CD4-positive, CD25-positive, alpha-beta regulatory T cell (primary cell): ENCODE data around the gene CNGB1. TPM values are rescaled to one million over a fixed set of nuclear protein-coding genes. Genes with fewer than 3 reads are reported as not detected.
A peak's percentile ranks its signal among the peaks of the same experiment; 100 is the strongest.

Experiments used
- ATAC-seq, 2 donors: fragments of 150-1000 bp; cut with Tn5 transposase; one replicate each; pipeline ENCODE4 v1.10.0; 2021; ENCODE audit warnings: low read depth in 2 of 2, moderate number of reproducible peaks in 2 of 2, moderate library complexity in 1 of 2
- DNase-seq, 3 donors: peaks; one replicate each; pipeline versions ENCODE4 v3.0.0 to v3.0.0-alpha.2; 2012 to 2022; ENCODE audit warnings: mixed read lengths in 1 of 3
- H3K27ac ChIP-seq: one replicate; pipeline ENCODE4 v1.7.0; 2013; ENCODE audit warnings: mild to moderate bottlenecking, low read length; ENCODE audit not compliant: insufficient read depth, poor library complexity, severe bottlenecking
- H3K27me3 ChIP-seq: one replicate; pipeline ENCODE4 v1.7.0; 2013; ENCODE audit warnings: low read length; ENCODE audit not compliant: control insufficient read depth, insufficient read depth
- H3K36me3 ChIP-seq: one replicate; pipeline ENCODE4 v1.7.0; 2013; ENCODE audit warnings: mild to moderate bottlenecking, low read length, moderate library complexity; ENCODE audit not compliant: control insufficient read depth, insufficient read depth
- H3K4me1 ChIP-seq: 2 replicates; pipeline ENCODE4 v1.7.0; 2013; ENCODE audit warnings: mild to moderate bottlenecking, low read length; ENCODE audit not compliant: insufficient read depth, control insufficient read depth, poor library complexity, severe bottlenecking
- H3K4me3 ChIP-seq: one replicate; pipeline ENCODE4 v1.7.0; 2013; ENCODE audit warnings: low read depth, mild to moderate bottlenecking, low read length, moderate library complexity
- H3K9me3 ChIP-seq, 2 experiments: 1 replicate in 1 of 2; 2 replicates in 1 of 2; pipeline ENCODE4 v1.7.0; 2013; ENCODE audit warnings: low read length in 2 of 2, mild to moderate bottlenecking in 1 of 2, moderate library complexity in 1 of 2; ENCODE audit not compliant: control insufficient read depth in 2 of 2
- H3K27ac Mint-ChIP-seq, 3 donors: one replicate each; pipeline ENCODE4 v1.8.0; 2020 to 2022; ENCODE audit warnings: mild to moderate bottlenecking in 3 of 3, mixed read lengths in 3 of 3, moderate library complexity in 2 of 3
- H3K27me3 Mint-ChIP-seq: one replicate; pipeline ENCODE4 v1.8.0; 2022; ENCODE audit warnings: mild to moderate bottlenecking, mixed read lengths
- H3K36me3 Mint-ChIP-seq: one replicate; pipeline ENCODE4 v1.8.0; 2020; ENCODE audit warnings: mixed read lengths
- H3K4me1 Mint-ChIP-seq, 4 donors: one replicate each; pipeline ENCODE4 v1.8.0; 2020 to 2022; ENCODE audit warnings: mixed read lengths in 4 of 4, mild to moderate bottlenecking in 1 of 4
- H3K4me3 Mint-ChIP-seq, 4 donors: one replicate each; pipeline ENCODE4 v1.8.0; 2020 to 2022; ENCODE audit warnings: mild to moderate bottlenecking in 4 of 4, mixed read lengths in 4 of 4, moderate library complexity in 3 of 4
- H3K9me3 Mint-ChIP-seq, 7 donors: one replicate each; pipeline ENCODE4 v1.8.0; 2020 to 2022; ENCODE audit warnings: mixed read lengths in 7 of 7, mild to moderate bottlenecking in 3 of 7, moderate library complexity in 2 of 7
- polyA plus RNA-seq, 4 donors: library from polyadenylated mRNA; unstranded; fragments of 300-500 nt; fragmentation: Illumina TruSeq; gene quantifications; one replicate each; pipeline ENCODE4 v1.2.3, GENCODE V29; 2021
- total RNA-seq: library from RNA; stranded (reverse); gene quantifications from one replicate; pipeline ENCODE4 v1.2.3, GENCODE V29; 2022

The CNGB1 gene
- total and polyA plus RNA-seq, 5 donors from 2014 or later = not detected

DNA sequence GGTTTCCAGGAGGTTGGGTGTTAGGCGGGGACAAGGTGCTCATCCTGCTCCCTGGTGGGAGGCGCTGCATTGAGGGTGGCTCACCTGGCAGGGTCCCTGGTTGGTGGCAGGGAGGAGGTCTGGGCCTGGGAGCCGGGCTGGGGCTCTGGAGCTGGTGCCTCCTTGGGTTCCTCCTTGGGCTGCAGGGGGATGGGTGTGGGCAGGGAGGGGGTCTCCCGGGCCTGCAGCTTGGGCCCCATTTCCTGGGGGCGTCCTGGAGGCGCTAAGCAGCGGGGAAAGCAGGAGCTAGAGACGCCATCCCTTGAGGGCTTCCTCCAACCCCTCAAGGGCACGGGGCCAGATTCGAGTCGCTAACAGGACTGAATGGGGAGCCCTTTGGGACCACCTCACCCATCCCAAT lies 11.1 kb downstream of the CNGB1 start:
- Mint-ChIP-seq H3K27me3 (peaks cover 10% of the 10 kb centered on the region), H3K36me3 (no peaks in the 10 kb centered on the region), H3K4me1 (no peaks in the 10 kb centered on the region), H3K9me3 (no peaks in the 10 kb centered on the region), H3K4me3 (no peak overlapping the region), H3K27ac (peak overlapping the region in 2 of 3 donors; percentile 10 to 18)
- no peak overlapping the region for H3K27ac ChIP-seq
- H3K9me3 ChIP-seq = no peaks in the 10 kb centered on the region
- no peaks in the 10 kb centered on the region for H3K4me1 ChIP-seq
- DNase-seq (no peak), ATAC-seq (no peak)
- no peaks in the 10 kb centered on the region for H3K36me3 ChIP-seq
- no peaks in the 10 kb centered on the region for H3K27me3 ChIP-seq
- H3K4me3 ChIP-seq = no peak overlapping the region

DNA sequence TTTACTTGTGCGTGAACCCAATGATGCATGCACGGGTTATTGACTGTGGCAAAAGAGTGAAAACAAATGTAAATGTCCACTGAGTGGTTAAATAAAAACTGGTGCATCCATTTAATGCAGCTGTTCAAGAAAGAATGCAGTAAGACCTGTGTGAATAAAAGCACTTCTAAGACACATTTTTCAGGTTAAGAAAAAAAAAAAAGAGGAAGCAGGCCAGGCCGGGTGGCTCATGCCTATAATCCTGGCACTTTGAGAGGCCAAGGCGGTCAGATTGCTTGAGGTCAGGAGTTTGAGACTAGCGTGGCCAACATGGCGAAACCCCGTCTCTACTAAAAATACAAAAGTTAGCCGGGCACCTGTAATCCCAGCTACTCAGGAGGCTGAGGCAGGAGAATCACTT lies 11.8 kb downstream of the CNGB1 start:
- H3K4me1 ChIP-seq = no peaks in the 10 kb centered on the region
- Mint-ChIP-seq H3K9me3 (no peaks in the 10 kb centered on the region), H3K36me3 (no peaks in the 10 kb centered on the region), H3K27me3 (peaks cover 10% of the 10 kb centered on the region), H3K4me3 (no peak overlapping the region), H3K4me1 (peaks cover 0 to 1% (median 0%) of the 10 kb centered on the region in 4 donors), H3K27ac (peak overlapping the region in 2 of 3 donors; percentile 10 to 18)
- no peaks in the 10 kb centered on the region for H3K9me3 ChIP-seq
- DNase-seq (no peak), ATAC-seq (no peak)
- H3K36me3 ChIP-seq = no peaks in the 10 kb centered on the region
- no peak overlapping the region for H3K4me3 ChIP-seq
- no peak overlapping the region for H3K27ac ChIP-seq
- H3K27me3 ChIP-seq = no peaks in the 10 kb centered on the region

DNA sequence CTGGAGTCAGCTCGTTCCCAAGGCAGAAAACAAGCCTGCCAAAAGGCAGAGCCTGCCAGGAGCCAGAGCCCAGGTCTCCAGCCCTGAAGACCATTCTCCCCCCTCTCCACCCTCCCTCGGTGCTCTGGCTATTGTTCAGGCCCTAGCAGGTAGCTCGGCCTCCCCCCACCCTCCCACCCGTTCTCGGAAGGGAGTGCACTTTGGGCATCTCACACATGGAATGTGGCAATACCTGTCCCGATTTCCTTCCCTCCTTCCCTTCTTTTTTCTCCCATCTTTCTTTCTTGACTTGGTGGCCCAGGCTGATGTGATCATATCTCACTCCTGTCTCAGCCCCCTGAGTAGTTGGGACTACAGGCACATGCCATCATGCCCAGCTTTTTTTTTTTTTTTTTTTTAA lies 12.4 kb downstream of the CNGB1 start:
- Mint-ChIP-seq H3K36me3 (no peaks in the 10 kb centered on the region), H3K4me1 (peaks cover 0 to 1% (median 0%) of the 10 kb centered on the region in 4 donors), H3K9me3 (no peaks in the 10 kb centered on the region), H3K4me3 (no peak overlapping the region), H3K27me3 (peaks cover 14% of the 10 kb centered on the region), H3K27ac (no peak overlapping the region)
- DNase-seq (no peak), ATAC-seq (no peak)
- Histone ChIP-seq H3K27me3 (no peaks in the 10 kb centered on the region), H3K27ac (no peak overlapping the region), H3K4me1 (no peaks in the 10 kb centered on the region), H3K9me3 (no peaks in the 10 kb centered on the region), H3K4me3 (no peak overlapping the region), H3K36me3 (no peaks in the 10 kb centered on the region)

DNA sequence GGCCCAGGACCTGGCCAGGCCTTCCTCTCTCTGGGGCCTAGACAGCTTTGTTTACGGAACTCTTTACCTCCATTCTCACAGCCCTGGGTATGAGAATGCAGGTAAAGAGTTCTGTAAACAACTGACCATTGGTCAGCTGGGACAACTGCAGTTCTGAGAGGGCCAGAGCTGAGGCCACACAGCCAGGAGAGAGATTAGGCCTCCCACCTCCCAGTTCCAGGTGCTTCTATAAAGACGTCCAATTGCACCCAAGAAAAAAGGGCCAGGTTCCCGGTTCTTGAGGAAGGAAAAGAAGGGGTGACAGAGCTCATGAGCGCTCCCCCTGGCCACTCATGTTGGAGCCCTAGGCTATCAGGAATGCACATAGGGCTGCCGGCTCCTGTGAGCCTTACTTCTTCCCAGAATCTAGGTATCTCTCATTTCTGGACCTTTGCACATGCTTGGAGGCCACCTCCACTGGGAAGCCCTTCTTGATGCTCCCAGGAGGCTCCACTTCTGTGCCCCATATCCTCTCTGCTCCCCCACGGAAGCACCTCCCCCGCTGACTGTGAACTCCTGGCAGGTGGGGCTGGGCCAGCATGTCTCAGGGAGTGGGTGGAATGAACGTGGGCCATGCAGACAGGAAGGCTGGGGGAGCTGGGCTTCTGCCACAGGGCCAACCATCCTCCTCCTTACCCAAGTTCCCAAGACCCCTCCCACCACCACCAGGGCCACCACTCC lies 13.1 kb downstream of the CNGB1 start:
- H3K27me3 Mint-ChIP-seq = peaks cover 16% of the 10 kb centered on the region
- H3K27ac Mint-ChIP-seq = no peak overlapping the region
- H3K4me1 Mint-ChIP-seq = peaks cover 0 to 1% (median 0%) of the 10 kb centered on the region in 4 donors
- H3K36me3 Mint-ChIP-seq = no peaks in the 10 kb centered on the region
- H3K9me3 Mint-ChIP-seq = no peaks in the 10 kb centered on the region
- no peak overlapping the region for H3K4me3 Mint-ChIP-seq
- H3K36me3 ChIP-seq = no peaks in the 10 kb centered on the region
- no peaks in the 10 kb centered on the region for H3K27me3 ChIP-seq
- no peaks in the 10 kb centered on the region for H3K9me3 ChIP-seq
- H3K4me1 ChIP-seq = no peaks in the 10 kb centered on the region
- ATAC-seq (no peak), DNase-seq (no peak)
- no peak overlapping the region for H3K4me3 ChIP-seq
- H3K27ac ChIP-seq = no peak overlapping the region

DNA sequence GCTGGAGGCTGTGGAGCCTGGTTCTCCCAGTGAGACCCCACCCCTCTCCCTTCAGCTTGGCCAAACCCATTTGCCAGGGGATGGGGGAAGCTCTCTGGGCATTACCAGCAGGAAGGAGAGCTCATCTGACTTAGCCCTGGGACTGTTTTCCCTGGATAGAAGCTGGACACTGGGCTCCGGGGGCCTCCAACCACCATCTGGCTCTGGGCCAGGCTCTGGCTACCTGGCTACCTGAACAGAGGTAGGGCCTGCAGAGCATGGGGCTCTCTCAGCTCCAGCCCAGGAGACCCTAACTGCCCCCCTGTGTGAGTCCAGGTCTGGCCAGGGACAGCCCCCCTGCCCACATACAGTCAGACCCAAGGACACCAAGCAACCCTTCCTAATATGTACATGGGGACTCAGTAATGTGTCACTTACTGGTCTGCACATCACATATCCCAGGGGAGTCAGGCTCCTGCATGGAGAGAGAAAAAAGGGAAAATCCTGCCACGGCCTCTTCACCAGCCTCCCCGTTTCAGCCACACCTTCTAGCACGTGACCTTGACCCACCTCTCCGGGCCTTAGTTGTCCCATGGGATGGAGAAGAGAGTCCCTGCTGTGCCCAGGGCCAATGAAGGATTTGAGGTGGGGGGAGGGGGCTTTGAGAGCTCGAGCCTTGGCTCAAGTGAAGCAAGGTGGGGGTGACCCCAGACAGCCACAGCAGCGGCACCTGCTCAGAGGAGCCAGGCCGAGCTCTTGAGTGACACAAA lies 13.8 kb downstream of the CNGB1 start:
- Histone ChIP-seq H3K36me3 (no peaks in the 10 kb centered on the region), H3K4me1 (no peaks in the 10 kb centered on the region), H3K27me3 (no peaks in the 10 kb centered on the region), H3K9me3 (no peaks in the 10 kb centered on the region), H3K4me3 (no peak overlapping the region), H3K27ac (no peak overlapping the region)
- ATAC-seq (no peak), DNase-seq (no peak)
- peaks cover 0 to 1% (median 0%) of the 10 kb centered on the region in 4 donors for H3K4me1 Mint-ChIP-seq
- no peaks in the 10 kb centered on the region for H3K36me3 Mint-ChIP-seq
- no peak overlapping the region for H3K27ac Mint-ChIP-seq
- peaks cover 16% of the 10 kb centered on the region for H3K27me3 Mint-ChIP-seq
- no peak overlapping the region for H3K4me3 Mint-ChIP-seq
- no peaks in the 10 kb centered on the region for H3K9me3 Mint-ChIP-seq

DNA sequence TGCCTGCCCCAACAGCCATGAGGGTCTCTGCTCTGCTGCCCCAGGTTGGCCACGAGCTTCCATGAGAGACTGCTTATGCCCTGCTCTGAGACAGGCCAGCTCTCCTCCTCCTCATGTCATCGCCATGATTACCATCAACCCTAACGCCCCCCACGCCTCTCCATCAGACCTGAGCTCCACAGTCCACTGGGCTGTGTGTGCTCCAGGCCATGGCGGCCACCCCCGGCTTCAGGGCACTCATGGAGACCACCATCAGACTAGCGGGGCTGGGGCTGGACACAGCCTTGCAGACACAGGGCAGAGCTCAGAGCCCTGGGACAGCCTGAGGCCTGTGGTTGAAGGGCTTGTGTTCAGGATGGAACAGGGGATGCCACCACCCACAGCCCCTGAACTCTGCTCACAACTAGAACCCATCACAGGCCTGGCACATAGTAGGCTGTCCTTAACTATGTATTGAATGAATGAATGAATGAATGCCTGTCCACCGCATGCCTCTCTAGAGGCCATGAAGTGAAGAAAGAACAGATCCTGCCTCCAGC lies 14.6 kb downstream of the CNGB1 start:
- Histone ChIP-seq H3K36me3 (no peaks in the 10 kb centered on the region), H3K27me3 (no peaks in the 10 kb centered on the region), H3K4me1 (no peaks in the 10 kb centered on the region), H3K27ac (no peak overlapping the region), H3K9me3 (no peaks in the 10 kb centered on the region), H3K4me3 (no peak overlapping the region)
- Mint-ChIP-seq H3K4me1 (peaks cover 0 to 1% (median 0%) of the 10 kb centered on the region in 4 donors), H3K36me3 (no peaks in the 10 kb centered on the region), H3K27ac (no peak overlapping the region), H3K27me3 (peaks cover 16% of the 10 kb centered on the region), H3K9me3 (no peaks in the 10 kb centered on the region), H3K4me3 (no peak overlapping the region)
- ATAC-seq = no peak
- no peak for DNase-seq

DNA sequence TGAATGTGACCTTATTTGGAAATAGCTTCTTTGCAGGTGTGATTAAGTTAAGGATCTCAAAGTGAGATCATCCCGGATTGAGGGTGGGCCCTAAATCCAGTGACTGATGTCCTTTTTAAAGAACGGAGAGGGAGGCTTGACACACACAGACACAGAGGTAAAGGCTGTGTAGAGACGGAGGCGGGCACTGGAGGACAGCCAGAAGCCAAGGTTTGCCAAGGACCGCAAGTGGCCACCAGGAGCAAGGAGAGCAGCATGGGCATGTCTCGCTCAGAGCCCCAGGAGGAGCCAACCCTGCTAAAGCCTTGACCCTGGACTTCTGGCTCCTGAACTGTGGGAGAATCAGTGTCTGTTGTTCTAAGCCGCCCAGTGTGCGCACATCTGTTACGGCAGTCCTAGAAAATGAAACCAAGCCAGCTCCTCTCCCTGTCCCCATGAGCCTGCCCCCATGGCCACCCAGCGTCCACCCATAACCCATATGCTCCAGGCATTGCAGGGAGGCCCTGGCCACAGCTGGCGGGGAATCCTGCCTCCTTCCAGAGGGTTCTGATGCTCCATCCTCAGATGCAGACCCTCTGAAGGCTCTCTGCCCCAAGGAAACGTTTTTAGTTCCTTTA lies 15.2 kb downstream of the CNGB1 start:
- no peak overlapping the region for H3K4me3 Mint-ChIP-seq
- Histone ChIP-seq H3K4me1 (no peaks in the 10 kb centered on the region), H3K36me3 (no peaks in the 10 kb centered on the region), H3K9me3 (no peaks in the 10 kb centered on the region), H3K27me3 (no peaks in the 10 kb centered on the region), H3K27ac (no peak overlapping the region), H3K4me3 (no peak overlapping the region)
- ATAC-seq (no peak), DNase-seq (no peak)
- peaks cover 16% of the 10 kb centered on the region for H3K27me3 Mint-ChIP-seq
- H3K27ac Mint-ChIP-seq = no peak overlapping the region
- H3K9me3 Mint-ChIP-seq = no peaks in the 10 kb centered on the region
- H3K4me1 Mint-ChIP-seq = peaks cover 0 to 1% (median 0%) of the 10 kb centered on the region in 4 donors
- no peaks in the 10 kb centered on the region for H3K36me3 Mint-ChIP-seq
